K562 (cell line): ENCODE results near the gene KCNK4.
"Not testable (repeated sequence)": the region's sequence is repeated elsewhere in the genome, so short reads cannot be mapped to it uniquely, and the experiment has no call there.

ENCODE experiments used
- ADNP ChIP-seq: fragments of 200-800 bp; sonication (Bioruptor generic); IDR thresholded peaks from 2 replicates; pipeline ENCODE4 v1.6.1; 2016; ENCODE audit warnings: missing genetic modification characterization, missing compliant biosample characterization
- CREB1 ChIP-seq, 2 experiments: sonication (generic) in 1 of 2; formaldehyde crosslinking in 1 of 2; IDR thresholded peaks; 2 replicates each; pipeline versions ENCODE4 v1.6.1 to v1.8.0; 2012 to 2022; ENCODE audit warnings: inconsistent platforms in 1 of 2, mild to moderate bottlenecking in 1 of 2, missing genetic modification reagents in 1 of 2, moderate library complexity in 1 of 2
- CTCF ChIP-seq, 3 experiments: IDR thresholded peaks in 2 of 3; conservative IDR thresholded peaks in 1 of 3; 2 replicates each; pipeline ENCODE4 v1.5.1; 2011 to 2012; ENCODE audit warnings: low read length in 3 of 3, mild to moderate bottlenecking in 3 of 3, control low read depth in 2 of 3, improper control_type of control experiment in 1 of 3, inconsistent platforms in 1 of 3, low read depth in 1 of 3, mixed read lengths in 1 of 3, moderate library complexity in 1 of 3; ENCODE audit not compliant: insufficient read depth in 2 of 3
- ESRRA ChIP-seq: fragments of 450-650 bp; IDR thresholded peaks from 2 replicates; pipeline ENCODE4 v1.6.1; 2014; ENCODE audit warnings: low read depth, mild to moderate bottlenecking, moderate library complexity, borderline replicate concordance
- HDAC1 ChIP-seq, 2 experiments: fragments of 450-650 bp; IDR thresholded peaks; 2 replicates each; pipeline ENCODE4 v1.6.1; 2016 to 2017; ENCODE audit warnings: inconsistent platforms in 1 of 2, mild to moderate bottlenecking in 1 of 2, moderate library complexity in 1 of 2
- HDAC2 ChIP-seq: fragments of 450-650 bp; IDR thresholded peaks from 2 replicates; pipeline ENCODE4 v1.6.1; 2016; ENCODE audit warnings: mild to moderate bottlenecking
- NBN ChIP-seq: fragments of 450-650 bp; IDR thresholded peaks from 2 replicates; pipeline ENCODE4 v1.6.1; 2016; ENCODE audit warnings: low read depth, mild to moderate bottlenecking
- SIN3B ChIP-seq: fragments of 450-650 bp; IDR thresholded peaks from 2 replicates; pipeline ENCODE4 v1.6.1; 2017; ENCODE audit warnings: low read depth, mild to moderate bottlenecking, moderate library complexity
- SP2 ChIP-seq: IDR thresholded peaks from 2 replicates; pipeline ENCODE4 v1.6.1; 2011; ENCODE audit warnings: mild to moderate bottlenecking, low read depth, low read length, moderate library complexity; ENCODE audit not compliant: poor library complexity, severe bottlenecking; ENCODE audit errors: extremely low read depth
- SPI1 ChIP-seq: IDR thresholded peaks from 2 replicates; pipeline ENCODE4 v1.6.1; 2011; ENCODE audit warnings: low read depth, low read length, control low read depth, borderline replicate concordance
- SREBF1 ChIP-seq: fragments of 150-350 bp; IDR thresholded peaks from 2 replicates; pipeline ENCODE4 v1.6.1; 2014; ENCODE audit warnings: antibody characterized with exemption, low read depth, low read length, borderline replicate concordance
- TCF3 ChIP-seq: sonication (generic); formaldehyde crosslinking; IDR thresholded peaks from 2 replicates; pipeline ENCODE4 v1.4.0; 2020; ENCODE audit warnings: mild to moderate bottlenecking, missing genetic modification reagents
- TSHZ1 ChIP-seq: fragments of 250-450 bp; sonication (Bioruptor Pico); IDR thresholded peaks from 2 replicates; pipeline ENCODE4 v1.4.0; 2020; ENCODE audit warnings: mild to moderate bottlenecking, moderate library complexity
- ZNF23 ChIP-seq: fragments of 250-450 bp; sonication (Bioruptor Pico); IDR thresholded peaks from 2 replicates; pipeline ENCODE4 v1.4.0; 2020; ENCODE audit warnings: mild to moderate bottlenecking

- TF ChIP-seq SREBF1; ADNP (tag); CTCF (IDR thresholded peaks at IDR 0.05 in 2 of 3, conservative IDR thresholded peaks at IDR 0.05 in 1 of 3; ENCODE audit: insufficient read depth in 2 of 3, low read depth in 1 of 3, low read length in 3 of 3); NBN; SIN3B; ESRRA; HDAC1 (IDR thresholded peaks at IDR 0.05); TSHZ1 (CRISPR knock-in tag); ZNF23; SP2; HDAC2; SPI1; CREB1 (IDR thresholded peaks at IDR 0.05); CREB1 (CRISPR knock-in tag; IDR thresholded peaks at IDR 0.05); TCF3: not testable (repeated sequence)
These were observed 44.6 kb upstream of the KCNK4 start for GRCh38 chr11:64246621-64246870.
